ENCODE measurements around the gene VILL.

GRCh38 chr3:38026856-38027255 lies 36.3 kb downstream of the VILL start:
- TF ChIP-seq CTCF (IDR thresholded peaks at IDR 0.05), result no peak
- TF ChIP-seq POLR2A (IDR thresholded peaks at IDR 0.05), result no peak
